HepG2 (cell line): ENCODE data around the gene GYPB.
"Not testable (repeated sequence)": the region's sequence is repeated elsewhere in the genome, so short reads cannot be mapped to it uniquely, and the experiment has no call there.

ENCODE experiments used
- ASH2L ChIP-seq: fragments of 300-600, 200-600 bp; sonication (generic); IDR thresholded peaks from 2 replicates; pipeline ENCODE4 v1.7.0; 2017; ENCODE audit warnings: low read depth, mild to moderate bottlenecking, moderate library complexity, mixed read lengths, low read length; ENCODE audit not compliant: insufficient read length
- FOXM1 ChIP-seq: sonication (generic); formaldehyde crosslinking; IDR thresholded peaks from 2 replicates; pipeline ENCODE4 v1.5.0; 2020; ENCODE audit warnings: missing genetic modification reagents
- KLF16 ChIP-seq, 2 experiments: sonication (generic) in 1 of 2; formaldehyde crosslinking in 1 of 2; IDR thresholded peaks; 2 replicates each; pipeline versions ENCODE4 v1.6.1 to v1.8.0; 2016 to 2023; ENCODE audit warnings: missing genetic modification reagents in 2 of 2, missing compliant biosample characterization in 1 of 2
- MTA3 ChIP-seq: sonication (generic); formaldehyde crosslinking; IDR thresholded peaks from 2 replicates; pipeline ENCODE4 v1.4.0; 2020; ENCODE audit warnings: missing genetic modification reagents
- NCOR1 ChIP-seq: fragments of 200-600 bp; sonication (generic); IDR thresholded peaks from 2 replicates; pipeline ENCODE4 v1.7.0; 2017; ENCODE audit warnings: antibody characterized with exemption, low read length, borderline replicate concordance
- NFE2L1 ChIP-seq: sonication (generic); formaldehyde crosslinking; IDR thresholded peaks from 2 replicates; pipeline ENCODE4 v1.4.0; 2020; ENCODE audit warnings: missing genetic modification reagents, mild to moderate bottlenecking, borderline replicate concordance
- NFE2L2 ChIP-seq: fragments of 150-350 bp; IDR thresholded peaks from 2 replicates; pipeline ENCODE4 v1.6.1; 2014; ENCODE audit warnings: low read length
- POLR2A ChIP-seq, 2 experiments: IDR thresholded peaks; 2 replicates each; pipeline ENCODE4 v1.6.1; 2011; ENCODE audit warnings: low read depth in 2 of 2, low read length in 2 of 2, mild to moderate bottlenecking in 1 of 2, moderate library complexity in 1 of 2; ENCODE audit not compliant: insufficient read depth in 1 of 2
- POLR2AphosphoS5 ChIP-seq: IDR thresholded peaks from 2 replicates; pipeline ENCODE4 v1.6.1; 2012; ENCODE audit warnings: low read depth, low read length
- SNAPC5 ChIP-seq: sonication (generic); formaldehyde crosslinking; IDR thresholded peaks from 2 replicates; pipeline ENCODE4 v1.8.1; 2023; ENCODE audit warnings: mild to moderate bottlenecking, missing genetic modification reagents, borderline replicate concordance
- ZMAT5 ChIP-seq: sonication (generic); formaldehyde crosslinking; IDR thresholded peaks from 2 replicates; pipeline ENCODE4 v1.5.0; 2020; ENCODE audit warnings: mild to moderate bottlenecking, low read depth, missing genetic modification reagents, borderline replicate concordance
- ZNF460 ChIP-seq: sonication (generic); formaldehyde crosslinking; IDR thresholded peaks from 2 replicates; pipeline ENCODE4 v1.5.1; 2020; ENCODE audit warnings: missing genetic modification reagents, mild to moderate bottlenecking, borderline replicate concordance
- TF ChIP-seq, protein P1 (sequence below): sonication (generic); formaldehyde crosslinking; IDR thresholded peaks from 2 replicates; pipeline ENCODE4 v1.5.0; 2020; ENCODE audit warnings: mild to moderate bottlenecking, missing genetic modification reagents, moderate library complexity
- TF ChIP-seq, protein P2 (sequence below): sonication (generic); formaldehyde crosslinking; IDR thresholded peaks from 2 replicates; pipeline ENCODE4 v1.8.0; 2023; ENCODE audit warnings: mild to moderate bottlenecking, missing genetic modification reagents

GRCh38 chr4:143950185-143950584 is 69.0 kb downstream of the GYPB start:
- TF ChIP-seq FOXM1 (CRISPR knock-in tag); ASH2L; NFE2L1; SNAPC5; NFE2L2; ZMAT5 (CRISPR knock-in tag); MTA3 (CRISPR knock-in tag); NCOR1; KLF16 (CRISPR knock-in tag; IDR thresholded peaks at IDR 0.05); ZNF460; POLR2A (IDR thresholded peaks at IDR 0.05; ENCODE audit: insufficient read depth in 1 of 2, low read depth in 2 of 2, low read length in 2 of 2); POLR2AphosphoS5: not testable (repeated sequence)
- TF ChIP-seq, protein P1, sequence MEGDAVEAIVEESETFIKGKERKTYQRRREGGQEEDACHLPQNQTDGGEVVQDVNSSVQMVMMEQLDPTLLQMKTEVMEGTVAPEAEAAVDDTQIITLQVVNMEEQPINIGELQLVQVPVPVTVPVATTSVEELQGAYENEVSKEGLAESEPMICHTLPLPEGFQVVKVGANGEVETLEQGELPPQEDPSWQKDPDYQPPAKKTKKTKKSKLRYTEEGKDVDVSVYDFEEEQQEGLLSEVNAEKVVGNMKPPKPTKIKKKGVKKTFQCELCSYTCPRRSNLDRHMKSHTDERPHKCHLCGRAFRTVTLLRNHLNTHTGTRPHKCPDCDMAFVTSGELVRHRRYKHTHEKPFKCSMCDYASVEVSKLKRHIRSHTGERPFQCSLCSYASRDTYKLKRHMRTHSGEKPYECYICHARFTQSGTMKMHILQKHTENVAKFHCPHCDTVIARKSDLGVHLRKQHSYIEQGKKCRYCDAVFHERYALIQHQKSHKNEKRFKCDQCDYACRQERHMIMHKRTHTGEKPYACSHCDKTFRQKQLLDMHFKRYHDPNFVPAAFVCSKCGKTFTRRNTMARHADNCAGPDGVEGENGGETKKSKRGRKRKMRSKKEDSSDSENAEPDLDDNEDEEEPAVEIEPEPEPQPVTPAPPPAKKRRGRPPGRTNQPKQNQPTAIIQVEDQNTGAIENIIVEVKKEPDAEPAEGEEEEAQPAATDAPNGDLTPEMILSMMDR (CRISPR knock-in tag): not testable (repeated sequence)
- TF ChIP-seq, protein P2, sequence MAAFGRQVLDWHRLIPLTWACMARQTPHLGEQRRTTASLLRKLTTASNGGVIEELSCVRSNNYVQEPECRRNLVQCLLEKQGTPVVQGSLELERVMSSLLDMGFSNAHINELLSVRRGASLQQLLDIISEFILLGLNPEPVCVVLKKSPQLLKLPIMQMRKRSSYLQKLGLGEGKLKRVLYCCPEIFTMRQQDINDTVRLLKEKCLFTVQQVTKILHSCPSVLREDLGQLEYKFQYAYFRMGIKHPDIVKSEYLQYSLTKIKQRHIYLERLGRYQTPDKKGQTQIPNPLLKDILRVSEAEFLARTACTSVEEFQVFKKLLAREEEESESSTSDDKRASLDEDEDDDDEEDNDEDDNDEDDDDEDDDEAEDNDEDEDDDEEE (CRISPR knock-in tag): not testable (repeated sequence)
